Transverse colon (tissue), 4 donors: ENCODE measurements around the gene ACER1. TPM values are rescaled to one million over a fixed set of nuclear protein-coding genes. Genes with fewer than 3 reads are reported as not detected.
"Not testable (repeated sequence)": the region's sequence is repeated elsewhere in the genome, so short reads cannot be mapped to it uniquely, and the experiment has no call there.

ENCODE experiments used
- DNase-seq: peaks from one replicate; pipeline ENCODE4 v3.0.0-alpha.2; 2019
- H3K27ac ChIP-seq, 4 donors: fragments of 200-600 bp; sonication (generic); 2 replicates each; pipeline ENCODE4 v1.5.1; 2016 to 2018; ENCODE audit warnings: inconsistent platforms in 4 of 4
- H3K27me3 ChIP-seq: fragments of 200-600 bp; sonication (generic); 2 replicates; pipeline ENCODE4 v1.5.1; 2017; ENCODE audit warnings: inconsistent platforms
- H3K36me3 ChIP-seq, 4 donors: fragments of 200-600 bp; sonication (generic); 2 replicates each; pipeline ENCODE4 v1.5.1; 2017 to 2019; ENCODE audit warnings: inconsistent platforms in 4 of 4
- H3K4me1 ChIP-seq, 4 donors: fragments of 200-600 bp; sonication (generic); 2 replicates each; pipeline ENCODE4 v1.5.1; 2017 to 2020; ENCODE audit warnings: inconsistent platforms in 4 of 4
- H3K4me3 ChIP-seq, 4 donors: fragments of 200-600 bp; sonication (generic); 1 replicate in 1 of 4; 2 replicates in 3 of 4; pipeline versions ENCODE4 v1.5.1 to v1.6.1; 2017 to 2019; ENCODE audit warnings: inconsistent platforms in 4 of 4
- H3K9me3 ChIP-seq, 2 donors: fragments of 200-600 bp; sonication (generic); 2 replicates each; pipeline ENCODE4 v1.5.1; 2017 to 2019; ENCODE audit warnings: inconsistent platforms in 2 of 2
- EP300 ChIP-seq: sonication (generic); formaldehyde crosslinking; IDR thresholded peaks from one replicate; pipeline ENCODE4 v1.6.1; 2017; ENCODE audit warnings: antibody characterized with exemption, low read depth
- POLR2A ChIP-seq: fragments of 450-650 bp; IDR thresholded peaks from one replicate; pipeline ENCODE4 v1.6.1; 2016; ENCODE audit warnings: antibody characterized with exemption, mild to moderate bottlenecking, moderate library complexity
- POLR2AphosphoS5 ChIP-seq, 3 donors: sonication (generic); formaldehyde crosslinking; IDR thresholded peaks; one replicate each; pipeline ENCODE4 v1.6.1; 2016; ENCODE audit warnings: antibody characterized with exemption in 3 of 3
- WGBS, 2 donors: methylation state at CpG; one replicate each; pipeline ENCODE4 v1.1.5; 2018; ENCODE audit warnings: low coverage in 1 of 2; 5-methylcytosine and 5-hydroxymethylcytosine counted together
- in situ Hi-C, 4 donors: fragments of 200-750 bp; cut with MboI; loops; one replicate each; pipeline versions ENCODE4 v1.15.0 to v1.15.1; 2017; ENCODE audit warnings: low sequenced_read_pairs in 3 of 4, low pct_ligation_motif_present in 1 of 4, low pct_unique_long_range_greater_than_20kb in 1 of 4
- intact Hi-C: fragments of 100-400 bp; cut with DNase I; formaldehyde crosslinking; loops from one replicate; pipeline ENCODE4 v1.15.1; 2023; ENCODE audit warnings: low total_unique reads
- total RNA-seq, 4 donors: library from RNA; depleted of rRNA; stranded (reverse); fragments of >200 nt; gene quantifications; one replicate each; pipeline ENCODE4 v1.1.0, GENCODE V29; 2016
- TF ChIP-seq, protein P1 (sequence below), 5 experiments: fragments of 200-600 bp in 3 of 5; fragments of 450-650 bp in 2 of 5; sonication (generic) in 3 of 5; IDR thresholded peaks; 1 replicate in 2 of 5; 2 replicates in 3 of 5; pipeline ENCODE4 v1.5.1; 2016 to 2017; ENCODE audit warnings: antibody characterized with exemption in 5 of 5, inconsistent platforms in 3 of 5, mild to moderate bottlenecking in 2 of 5, moderate library complexity in 1 of 5

ACER1 gene
- total RNA-seq, 4 donors from 2014 or later, result 9.2 TPM; not detected in 3

DNA sequence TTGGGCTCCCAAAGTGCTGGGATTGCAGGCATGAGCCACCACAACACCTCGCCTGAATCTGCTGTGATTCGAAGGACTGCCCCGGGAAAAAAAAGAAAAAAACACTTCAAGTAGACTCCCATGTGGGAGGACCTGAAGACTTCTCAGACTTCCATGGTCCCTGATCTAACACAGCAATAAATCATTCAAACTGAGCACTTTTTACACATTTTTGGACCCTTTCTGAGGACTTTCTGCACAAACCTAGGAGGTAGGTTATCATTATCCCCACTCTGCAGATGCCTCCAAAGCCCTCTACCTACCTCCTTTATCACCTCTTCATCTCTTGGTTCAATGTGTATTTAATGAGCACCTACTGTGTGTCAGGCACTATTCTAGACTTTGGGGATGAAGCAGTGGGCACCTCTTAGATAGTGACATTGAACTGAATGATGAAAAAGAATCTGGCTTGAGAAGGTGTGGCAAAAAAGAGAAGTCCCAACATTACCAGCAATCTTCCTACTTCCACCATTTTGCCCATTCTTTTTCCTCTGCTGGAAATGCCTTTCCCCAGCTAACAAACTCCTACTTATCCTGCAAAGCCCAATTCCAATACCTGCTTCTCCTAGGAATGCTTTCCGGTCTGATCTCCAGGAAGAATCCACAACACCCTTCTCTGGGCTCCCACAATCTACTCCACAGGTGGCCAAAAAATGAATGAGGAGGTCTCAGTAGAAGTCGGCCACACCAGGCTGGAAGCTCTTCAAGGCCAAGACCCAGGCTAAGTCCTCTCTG is 26.3 kb upstream of the ACER1 start:
- TF ChIP-seq EP300, result no peak
- TF ChIP-seq, protein P1, sequence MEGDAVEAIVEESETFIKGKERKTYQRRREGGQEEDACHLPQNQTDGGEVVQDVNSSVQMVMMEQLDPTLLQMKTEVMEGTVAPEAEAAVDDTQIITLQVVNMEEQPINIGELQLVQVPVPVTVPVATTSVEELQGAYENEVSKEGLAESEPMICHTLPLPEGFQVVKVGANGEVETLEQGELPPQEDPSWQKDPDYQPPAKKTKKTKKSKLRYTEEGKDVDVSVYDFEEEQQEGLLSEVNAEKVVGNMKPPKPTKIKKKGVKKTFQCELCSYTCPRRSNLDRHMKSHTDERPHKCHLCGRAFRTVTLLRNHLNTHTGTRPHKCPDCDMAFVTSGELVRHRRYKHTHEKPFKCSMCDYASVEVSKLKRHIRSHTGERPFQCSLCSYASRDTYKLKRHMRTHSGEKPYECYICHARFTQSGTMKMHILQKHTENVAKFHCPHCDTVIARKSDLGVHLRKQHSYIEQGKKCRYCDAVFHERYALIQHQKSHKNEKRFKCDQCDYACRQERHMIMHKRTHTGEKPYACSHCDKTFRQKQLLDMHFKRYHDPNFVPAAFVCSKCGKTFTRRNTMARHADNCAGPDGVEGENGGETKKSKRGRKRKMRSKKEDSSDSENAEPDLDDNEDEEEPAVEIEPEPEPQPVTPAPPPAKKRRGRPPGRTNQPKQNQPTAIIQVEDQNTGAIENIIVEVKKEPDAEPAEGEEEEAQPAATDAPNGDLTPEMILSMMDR (IDR thresholded peaks at IDR 0.05), result no peak
- no peak for TF ChIP-seq POLR2A
- TF ChIP-seq POLR2AphosphoS5 (IDR thresholded peaks at IDR 0.05), result no peak
- peaks cover 0 to 8% (median under 1%) of the 10 kb centered on the region in 4 donors for H3K36me3 ChIP-seq
- DNase-seq, result no peak
- peaks cover 5 to 16% (median 11%) of the 10 kb centered on the region in 4 donors for H3K4me1 ChIP-seq
- no peaks in the 10 kb centered on the region for H3K27me3 ChIP-seq
- no peak overlapping the region for H3K4me3 ChIP-seq
- no peak overlapping the region for H3K27ac ChIP-seq
- H3K9me3 ChIP-seq, result no peaks in the 10 kb centered on the region
- intact Hi-C loops (loop anchor here (5.0 kb wide), 1 partner anchor 1548 kb away; no protein-coding TSS in a partner anchor), in situ Hi-C loops (no loop called here)
- 80 to 88% methylated on average over 4 to 5 of the region's 5 CpGs for WGBS, 2 donors

DNA sequence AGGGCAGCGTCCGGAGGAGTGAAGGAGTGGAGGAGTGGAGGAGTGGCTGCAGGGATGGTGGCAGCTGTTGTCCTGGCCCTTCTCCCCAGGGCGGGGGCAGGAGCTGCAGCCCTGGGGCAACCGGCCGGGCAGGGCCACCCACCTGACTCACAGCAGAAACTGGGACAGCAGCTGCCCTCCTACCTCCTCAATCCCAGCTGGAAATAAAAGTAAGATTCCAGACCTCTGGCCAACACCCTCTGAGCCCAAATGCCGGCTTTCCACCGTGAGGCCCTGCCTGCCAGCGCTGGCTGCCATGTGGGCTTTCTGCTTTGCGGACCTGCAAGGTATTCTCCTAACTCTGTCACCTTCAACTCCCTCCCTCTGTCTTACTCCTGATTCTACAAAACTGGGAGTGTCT is 24.6 kb upstream of the ACER1 start:
- TF ChIP-seq, protein P1 (IDR thresholded peaks at IDR 0.05), result no peak
- TF ChIP-seq POLR2AphosphoS5 (IDR thresholded peaks at IDR 0.05) (no peak), EP300 (no peak), POLR2A (no peak)
- H3K4me3 ChIP-seq, result no peak overlapping the region
- WGBS, 2 donors, result 17 to 42% methylated on average over 2 to 9 of the region's 9 CpGs
- intact Hi-C loops, result loop anchor here (5.0 kb wide), 1 partner anchor 1549 kb away; no protein-coding TSS in a partner anchor
- no peak overlapping the region for H3K27ac ChIP-seq
- H3K27me3 ChIP-seq, result no peaks in the 10 kb centered on the region
- no peaks in the 10 kb centered on the region for H3K9me3 ChIP-seq
- H3K36me3 ChIP-seq, result no peaks in the 10 kb centered on the region
- DNase-seq, result no peak
- peaks cover 5 to 11% (median 10%) of the 10 kb centered on the region in 4 donors for H3K4me1 ChIP-seq
- in situ Hi-C loops, result no loop called here

DNA sequence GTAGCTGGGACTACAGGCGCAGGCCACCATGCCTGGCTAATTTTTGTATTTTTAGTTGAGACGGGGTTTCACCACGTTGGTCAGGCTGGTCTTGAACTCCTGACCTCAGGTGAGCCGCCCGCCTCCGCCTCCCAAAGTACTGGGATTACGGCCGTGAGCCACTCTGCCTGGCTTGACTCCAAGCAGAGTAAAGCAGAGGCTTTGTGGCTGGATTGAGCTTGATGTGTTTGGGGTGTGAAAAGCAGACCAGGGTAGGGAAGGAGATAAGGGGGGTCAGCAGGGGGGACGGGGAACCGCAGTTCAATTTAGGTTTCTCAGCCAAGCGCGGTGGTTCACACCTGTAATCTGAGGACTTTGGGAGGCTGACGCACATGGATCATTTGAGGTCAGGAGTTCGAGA is 23.8 kb upstream of the ACER1 start:
- Histone ChIP-seq H3K4me1 (peaks cover 0 to 2% (median 2%) of the 10 kb centered on the region in 4 donors), H3K27ac (no peak overlapping the region), H3K9me3 (no peaks in the 10 kb centered on the region), H3K4me3 (no peak overlapping the region), H3K36me3 (no peaks in the 10 kb centered on the region), H3K27me3 (no peaks in the 10 kb centered on the region)
- no peak for DNase-seq
- in situ Hi-C loops (no loop called here), intact Hi-C loops (loop anchor here (5.0 kb wide), 1 partner anchor 1550 kb away; no protein-coding TSS in a partner anchor)
- 83% methylated on average over 14 of the region's 14 CpGs; no CpG with 5 or more reads in 1 of the 2 donors for WGBS, 2 donors
- no peak for TF ChIP-seq POLR2AphosphoS5 (IDR thresholded peaks at IDR 0.05)
- TF ChIP-seq POLR2A, result no peak
- TF ChIP-seq, protein P1 (IDR thresholded peaks at IDR 0.05), result no peak
- TF ChIP-seq EP300, result no peak

DNA sequence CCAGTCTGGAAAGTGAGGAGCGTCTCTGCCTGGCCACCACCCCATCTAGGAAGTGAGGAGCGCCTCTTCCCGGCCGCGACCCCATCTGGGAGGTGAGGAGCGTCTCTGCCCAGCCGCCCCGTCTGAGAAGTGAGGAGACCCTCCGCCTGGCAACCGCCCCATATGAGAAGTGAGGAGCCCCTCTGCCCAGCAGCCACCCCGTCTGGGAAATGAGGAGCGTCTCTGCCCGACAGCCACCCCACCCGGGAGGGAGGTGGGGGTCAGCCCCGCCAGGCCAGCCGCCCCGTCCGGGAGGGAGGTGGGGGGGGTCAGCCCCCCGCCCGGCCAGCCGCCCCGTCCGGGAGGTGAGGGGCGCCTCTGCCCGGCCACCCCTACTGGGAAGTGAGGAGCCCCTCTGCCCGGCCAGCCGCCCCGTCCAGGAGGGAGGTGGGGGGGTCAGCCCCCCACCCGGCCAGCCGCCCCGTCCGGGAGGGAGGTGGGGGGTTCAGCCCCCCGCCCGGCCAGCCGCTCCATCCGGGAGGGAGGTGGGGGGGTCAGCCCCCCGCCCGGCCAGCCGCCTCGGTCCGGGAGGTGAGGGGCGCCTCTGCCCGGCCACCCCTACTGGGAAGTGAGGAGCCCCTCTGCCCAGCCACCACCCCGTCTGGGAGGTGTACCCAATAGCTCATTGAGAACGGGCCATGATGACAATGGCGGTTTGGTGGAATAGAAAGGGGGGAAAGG is 22.1 kb upstream of the ACER1 start:
- H3K4me1 ChIP-seq, H3K4me3 ChIP-seq, DNase-seq, H3K27ac ChIP-seq, H3K36me3 ChIP-seq, H3K27me3 ChIP-seq, in situ Hi-C loops, H3K9me3 ChIP-seq: not testable (repeated sequence)
- intact Hi-C loops, result loop anchor here (5.0 kb wide), 1 partner anchor 1552 kb away; no protein-coding TSS in a partner anchor
- WGBS, 2 donors, result 95% methylated on average over 16 of the region's 46 CpGs; no CpG with 5 or more reads in 1 of the 2 donors
